ENCODE data around the gene AGBL1.

- TF ChIP-seq CTCF (IDR thresholded peaks at IDR 0.05; ENCODE audit: insufficient read depth, low read length) (no peak), POLR2AphosphoS5 (IDR thresholded peaks at IDR 0.05; ENCODE audit: low read depth) (no peak)
These were observed 889.7 kb downstream of the AGBL1 start for GRCh38 chr15:86969364-86969763.

Measured in HL-60 (cell line).